ENCODE measurements around the gene PEDS1. TPM values are rescaled to one million over a fixed set of nuclear protein-coding genes. Genes with fewer than 3 reads are reported as not detected.
"Not testable (repeated sequence)": the region's sequence is repeated elsewhere in the genome, so short reads cannot be mapped to it uniquely, and the experiment has no call there.

PEDS1 gene
- total RNA-seq, 1 donor from 2014 or later = 121 TPM

GRCh38 chr20:50190251-50191064 lies 36.9 kb upstream of the PEDS1 start, which contains the start of gene CEBPB:
CEBPB (plus strand) TSS chr20:50190830; CDS start chr20:50191034, 204 bp downstream.
- no peak for DNase-seq (ENCODE audit: extremely low read depth, low read depth, low spot score)

GRCh38 chr20:50189681-50190250 lies 36.2 kb upstream of the PEDS1 start:
- no peak for DNase-seq (ENCODE audit: extremely low read depth, low read depth, low spot score)

GRCh38 chr20:50188879-50189680 lies 35.6 kb upstream of the PEDS1 start:
- no peak for DNase-seq (ENCODE audit: extremely low read depth, low read depth, low spot score)

GRCh38 chr20:50188287-50188688 lies 34.8 kb upstream of the PEDS1 start:
- DNase-seq (ENCODE audit: extremely low read depth, low read depth, low spot score) = no peak

GRCh38 chr20:50187403-50188051 lies 34.0 kb upstream of the PEDS1 start:
- no peak for DNase-seq (ENCODE audit: extremely low read depth, low read depth, low spot score)

- no peak for DNase-seq (ENCODE audit: extremely low read depth, low read depth, low spot score)
Observed at GRCh38 chr20:50186987-50187402, 33.5 kb upstream of the PEDS1 start.

- no peak for DNase-seq (ENCODE audit: extremely low read depth, low read depth, low spot score)
Observed at GRCh38 chr20:50186151-50186885, 32.8 kb upstream of the PEDS1 start.

- no peak for DNase-seq (ENCODE audit: extremely low read depth, low read depth, low spot score)
Observed at GRCh38 chr20:50185426-50185825, 31.9 kb upstream of the PEDS1 start.

GRCh38 chr20:50182346-50182745 lies 28.8 kb upstream of the PEDS1 start:
- DNase-seq (ENCODE audit: extremely low read depth, low read depth, low spot score) = no peak

- DNase-seq (ENCODE audit: extremely low read depth, low read depth, low spot score) = no peak
Observed at GRCh38 chr20:50181344-50181743, 27.8 kb upstream of the PEDS1 start.

GRCh38 chr20:50178672-50179071 lies 25.1 kb upstream of the PEDS1 start:
- DNase-seq (ENCODE audit: extremely low read depth, low read depth, low spot score) = not testable (repeated sequence)

- DNase-seq (ENCODE audit: extremely low read depth, low read depth, low spot score) = no peak
Observed at GRCh38 chr20:50175938-50176933, 22.7 kb upstream of the PEDS1 start.

GRCh38 chr20:50174456-50174855 lies 20.9 kb upstream of the PEDS1 start:
- DNase-seq (ENCODE audit: extremely low read depth, low read depth, low spot score) = no peak

- DNase-seq (ENCODE audit: extremely low read depth, low read depth, low spot score) = no peak
Observed at GRCh38 chr20:50172347-50173013, 19.0 kb upstream of the PEDS1 start.

- DNase-seq (ENCODE audit: extremely low read depth, low read depth, low spot score) = no peak
Observed at GRCh38 chr20:50170549-50171220, 17.2 kb upstream of the PEDS1 start.

- no peak for DNase-seq (ENCODE audit: extremely low read depth, low read depth, low spot score)
Observed at GRCh38 chr20:50169329-50169823, 15.9 kb upstream of the PEDS1 start.

GRCh38 chr20:50165684-50166554 lies 12.4 kb upstream of the PEDS1 start:
- peak; percentile 99 for DNase-seq (ENCODE audit: extremely low read depth, low read depth, low spot score)

Measured in glomerular endothelial cell (primary cell).